Loucy (cell line): ENCODE results near the gene CCDC85C.

Experiments
- CTCF ChIP-seq: fragments of 200-600 bp; sonication (generic); conservative IDR thresholded peaks from 2 replicates; pipeline ENCODE4 v1.5.1; 2014; ENCODE audit warnings: mild to moderate bottlenecking, antibody characterized with exemption, low read length
- EZH2phosphoT487 ChIP-seq: fragments of 200-600 bp; IDR thresholded peaks from 2 replicates; pipeline ENCODE4 v1.6.1; 2018; ENCODE audit warnings: antibody characterized with exemption, mild to moderate bottlenecking, moderate library complexity, borderline replicate concordance

- TF ChIP-seq CTCF (no peak), EZH2phosphoT487 (no peak)
Observed at GRCh38 chr14:99517643-99518381, 86.2 kb downstream of the CCDC85C start.
